Effector memory CD8-positive, alpha-beta T cell (primary cell): ENCODE data around the gene IFNA21.
"Not testable (repeated sequence)": the region's sequence is repeated elsewhere in the genome, so short reads cannot be mapped to it uniquely, and the experiment has no call there.

ENCODE experiments used
- ATAC-seq: fragments of 150-1000 bp; cut with Tn5 transposase; replicated peaks from 2 replicates; pipeline ENCODE4 v1.10.0; 2021; ENCODE audit warnings: mild to moderate bottlenecking, moderate library complexity
- DNase-seq, 3 experiments: peaks; one replicate each; pipeline ENCODE4 v3.0.0; 2021
- H3K27ac Mint-ChIP-seq, 2 donors: one replicate each; pipeline ENCODE4 v1.8.0; 2022; ENCODE audit warnings: mild to moderate bottlenecking in 2 of 2, mixed read lengths in 2 of 2, moderate library complexity in 2 of 2
- H3K27me3 Mint-ChIP-seq, 2 donors: one replicate each; pipeline ENCODE4 v1.8.0; 2022; ENCODE audit warnings: mixed read lengths in 2 of 2
- H3K36me3 Mint-ChIP-seq: one replicate; pipeline ENCODE4 v1.8.0; 2022; ENCODE audit warnings: mild to moderate bottlenecking, moderate library complexity, mixed read lengths; ENCODE audit not compliant: insufficient read depth
- H3K4me1 Mint-ChIP-seq, 2 donors: one replicate each; pipeline ENCODE4 v1.8.0; 2022; ENCODE audit warnings: low read depth in 2 of 2, mixed read lengths in 2 of 2
- H3K4me3 Mint-ChIP-seq, 2 donors: one replicate each; pipeline ENCODE4 v1.8.0; 2022; ENCODE audit warnings: mild to moderate bottlenecking in 2 of 2, mixed read lengths in 2 of 2, moderate library complexity in 2 of 2
- H3K9me3 Mint-ChIP-seq, 2 donors: one replicate each; pipeline ENCODE4 v1.8.0; 2022; ENCODE audit warnings: mixed read lengths in 2 of 2
- total RNA-seq, 9 experiments: gene quantifications; one replicate each; lab custom pipeline; 2026; lab: John Stamatoyannopoulos, UW

IFNA21 gene
- total RNA-seq, result 0 to 0.06 (median 0) reads per million in 9 experiments

GRCh38 chr9:21166560-21166959, at the start of gene IFNA21:
Gene IFNA21, minus strand, starts transcription at chr9:21166660. Its CDS starts 48 bp downstream, at chr9:21166612.
- ATAC-seq, H3K27ac Mint-ChIP-seq, DNase-seq, H3K9me3 Mint-ChIP-seq, H3K36me3 Mint-ChIP-seq, H3K4me3 Mint-ChIP-seq, H3K27me3 Mint-ChIP-seq: not testable (repeated sequence)
- peaks cover 10 to 19% of the 10 kb centered on the region in 2 donors for H3K4me1 Mint-ChIP-seq

- peak; percentile 61 for ATAC-seq
- peaks cover 17 to 30% of the 10 kb centered on the region in 2 donors for H3K27me3 Mint-ChIP-seq
- H3K9me3 Mint-ChIP-seq, H3K4me1 Mint-ChIP-seq, H3K36me3 Mint-ChIP-seq, DNase-seq, H3K4me3 Mint-ChIP-seq, H3K27ac Mint-ChIP-seq: not testable (repeated sequence)
Observed at GRCh38 chr9:21213411-21214326, 47.2 kb upstream of the IFNA21 start.

- DNase-seq, H3K36me3 Mint-ChIP-seq, H3K4me3 Mint-ChIP-seq, H3K27ac Mint-ChIP-seq, H3K9me3 Mint-ChIP-seq, ATAC-seq, H3K4me1 Mint-ChIP-seq: not testable (repeated sequence)
- peaks cover 12 to 28% of the 10 kb centered on the region in 2 donors for H3K27me3 Mint-ChIP-seq
Observed at GRCh38 chr9:21212160-21212559, 45.7 kb upstream of the IFNA21 start.

- not testable (repeated sequence) for ATAC-seq, H3K4me1 Mint-ChIP-seq, H3K27ac Mint-ChIP-seq, H3K9me3 Mint-ChIP-seq, DNase-seq, H3K4me3 Mint-ChIP-seq, H3K36me3 Mint-ChIP-seq
- peaks cover 5 to 27% of the 10 kb centered on the region in 2 donors for H3K27me3 Mint-ChIP-seq
Observed at GRCh38 chr9:21210782-21211181, 44.3 kb upstream of the IFNA21 start.

GRCh38 chr9:21210311-21210710, 43.9 kb upstream of the IFNA21 start:
- Mint-ChIP-seq H3K27ac (no peak overlapping the region), H3K36me3 (no peaks in the 10 kb centered on the region), H3K9me3 (no peaks in the 10 kb centered on the region), H3K27me3 (peaks cover 5 to 27% of the 10 kb centered on the region in 2 donors), H3K4me3 (no peak overlapping the region), H3K4me1 (peaks cover 0 to 4% of the 10 kb centered on the region in 2 donors)
- ATAC-seq (no peak), DNase-seq (no peak)

GRCh38 chr9:21207043-21207442, 40.6 kb upstream of the IFNA21 start, which contains the start of gene IFNA10:
Gene IFNA10, minus strand, starts transcription at chr9:21207143. Its CDS starts 46 bp downstream, at chr9:21207097.
- H3K27me3 Mint-ChIP-seq, result peaks cover 14 to 30% of the 10 kb centered on the region in 2 donors
- not testable (repeated sequence) for H3K4me3 Mint-ChIP-seq, ATAC-seq

GRCh38 chr9:21205204-21205603, 38.7 kb upstream of the IFNA21 start:
- DNase-seq (no peak), ATAC-seq (no peak)
- no peaks in the 10 kb centered on the region for H3K9me3 Mint-ChIP-seq
- H3K27me3 Mint-ChIP-seq, result peaks cover 28 to 37% of the 10 kb centered on the region in 2 donors
- H3K4me3 Mint-ChIP-seq, result no peak overlapping the region
- H3K27ac Mint-ChIP-seq, result no peak overlapping the region
- no peaks in the 10 kb centered on the region for H3K36me3 Mint-ChIP-seq
- no peaks in the 10 kb centered on the region for H3K4me1 Mint-ChIP-seq

More at GRCh38 chr9:21207043-21207442, 40.6 kb upstream of the IFNA21 start, which contains the start of gene IFNA10:
- not testable (repeated sequence) for DNase-seq, H3K4me1 Mint-ChIP-seq, H3K9me3 Mint-ChIP-seq, H3K27ac Mint-ChIP-seq, H3K36me3 Mint-ChIP-seq

GRCh38 chr9:21202105-21202504, 35.6 kb upstream of the IFNA21 start, which contains the start of gene IFNA7:
Gene IFNA7, minus strand, starts transcription at chr9:21202205. Its CDS starts 40 bp downstream, at chr9:21202165.
- not testable (repeated sequence) for ATAC-seq, H3K4me3 Mint-ChIP-seq, H3K4me1 Mint-ChIP-seq, H3K36me3 Mint-ChIP-seq, DNase-seq, H3K27ac Mint-ChIP-seq, H3K9me3 Mint-ChIP-seq
- H3K27me3 Mint-ChIP-seq, result peaks cover 28 to 39% of the 10 kb centered on the region in 2 donors

- DNase-seq, result peak; percentile 31 to 47 (median 35)
- not testable (repeated sequence) for H3K9me3 Mint-ChIP-seq, H3K27ac Mint-ChIP-seq, H3K36me3 Mint-ChIP-seq, H3K4me1 Mint-ChIP-seq
- H3K27me3 Mint-ChIP-seq, result peaks cover 6 to 22% of the 10 kb centered on the region in 2 donors
- peak overlapping the region; percentile 40 to 48 for H3K4me3 Mint-ChIP-seq
- ATAC-seq, result peak; percentile 95
Observed at GRCh38 chr9:21194867-21195776, 28.7 kb upstream of the IFNA21 start.

GRCh38 chr9:21187487-21187886, 21.0 kb upstream of the IFNA21 start, which contains the start of gene IFNA4:
Gene IFNA4, minus strand, starts transcription at chr9:21187587. Its CDS starts 56 bp downstream, at chr9:21187531.
- not testable (repeated sequence) for H3K4me1 Mint-ChIP-seq, H3K27me3 Mint-ChIP-seq, H3K4me3 Mint-ChIP-seq, DNase-seq, H3K27ac Mint-ChIP-seq, H3K9me3 Mint-ChIP-seq, ATAC-seq, H3K36me3 Mint-ChIP-seq

GRCh38 chr9:21182810-21183736, 16.6 kb upstream of the IFNA21 start:
- H3K9me3 Mint-ChIP-seq, H3K4me3 Mint-ChIP-seq, H3K27ac Mint-ChIP-seq, H3K4me1 Mint-ChIP-seq, H3K36me3 Mint-ChIP-seq, H3K27me3 Mint-ChIP-seq: not testable (repeated sequence)
- ATAC-seq, result peak; percentile 91
- DNase-seq, result peak in 2 of 3 experiments; percentile 17 to 35

- no peaks in the 10 kb centered on the region for H3K36me3 Mint-ChIP-seq
- H3K27ac Mint-ChIP-seq, result no peak overlapping the region
- H3K4me1 Mint-ChIP-seq, result no peaks in the 10 kb centered on the region
- ATAC-seq (no peak), DNase-seq (no peak)
- H3K4me3 Mint-ChIP-seq, result no peak overlapping the region
- H3K27me3 Mint-ChIP-seq, result peaks cover 0 to 5% of the 10 kb centered on the region in 2 donors
- no peaks in the 10 kb centered on the region for H3K9me3 Mint-ChIP-seq
Observed at GRCh38 chr9:21174671-21175070, 8.2 kb upstream of the IFNA21 start.
